GM19043 (cell line): ENCODE measurements around the gene HCAR2.
"Not testable (repeated sequence)": the region's sequence is repeated elsewhere in the genome, so short reads cannot be mapped to it uniquely, and the experiment has no call there.

ENCODE experiments used
- ATAC-seq: cut with Tn5 transposase; IDR thresholded peaks from one replicate; pipeline ENCODE4 v1.9.1; 2021; ENCODE audit warnings: low read depth; ENCODE audit not compliant: unreplicated experiment

Gene HCAR2

GRCh38 chr12:122721057-122721545 lies 17.9 kb upstream of the HCAR2 start:
- no peak for ATAC-seq

DNA sequence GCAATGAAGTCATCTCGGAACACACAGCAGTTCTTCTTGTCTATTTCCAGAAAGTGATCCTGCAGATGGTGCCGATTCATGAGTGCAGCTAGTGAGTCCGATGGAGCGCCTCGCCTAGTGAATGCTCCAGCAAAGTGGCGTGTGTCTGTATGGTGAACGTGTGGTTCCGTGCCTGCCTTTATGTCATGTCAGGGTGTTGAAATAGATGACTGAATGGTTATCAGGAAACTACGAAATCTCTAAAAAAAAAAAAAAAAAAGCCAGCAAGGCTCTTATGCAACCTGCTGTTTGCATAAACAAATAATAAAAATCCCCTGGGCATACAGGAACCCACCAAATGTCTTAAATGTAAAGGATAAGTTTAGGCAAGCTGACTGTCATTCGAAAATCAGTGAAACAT lies 13.5 kb upstream of the HCAR2 start, which contains the start of gene HCAR3:
HCAR3 (minus strand) TSS at position 154 of the 400 bp plus-strand sequence; CDS start at position 80, 74 bp downstream.
- not testable (repeated sequence) for ATAC-seq

GRCh38 chr12:122715211-122715610 lies 12.1 kb upstream of the HCAR2 start:
- not testable (repeated sequence) for ATAC-seq

DNA sequence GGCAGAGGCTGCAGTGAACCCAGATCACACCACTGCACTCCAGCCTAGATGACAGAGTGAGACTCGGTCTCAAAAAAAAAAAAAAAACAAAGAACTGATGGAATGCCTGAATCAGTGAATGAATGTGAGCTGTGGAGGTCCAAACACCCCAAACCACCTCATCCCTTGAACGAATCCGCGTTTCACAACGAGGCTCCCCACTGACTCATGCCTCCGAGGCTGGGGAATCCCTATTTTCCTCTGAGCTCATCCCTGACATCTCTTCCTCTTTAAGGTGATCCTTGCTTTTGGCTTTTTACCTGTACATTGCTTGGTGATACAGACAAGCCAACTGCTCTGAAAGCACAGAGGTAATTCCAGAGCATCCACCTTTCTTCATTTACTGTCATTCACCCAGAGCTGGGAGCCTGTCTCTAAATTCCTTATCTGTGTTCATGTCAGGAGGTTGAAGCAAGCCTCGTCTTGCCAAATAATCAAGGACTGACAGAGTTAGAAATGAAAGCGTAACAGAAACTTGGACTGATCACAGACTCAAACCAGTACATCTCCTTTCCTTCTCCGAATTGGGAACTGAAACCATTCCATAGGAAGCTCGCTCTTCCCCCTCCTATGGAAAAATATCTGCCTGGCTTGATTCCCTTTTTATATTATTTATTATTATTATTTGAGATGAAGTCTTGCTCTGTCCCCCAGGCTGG lies 10.5 kb upstream of the HCAR2 start:
- ATAC-seq, result not testable (repeated sequence)

GRCh38 chr12:122711266-122711665 lies 8.1 kb upstream of the HCAR2 start:
- ATAC-seq, result not testable (repeated sequence)

DNA sequence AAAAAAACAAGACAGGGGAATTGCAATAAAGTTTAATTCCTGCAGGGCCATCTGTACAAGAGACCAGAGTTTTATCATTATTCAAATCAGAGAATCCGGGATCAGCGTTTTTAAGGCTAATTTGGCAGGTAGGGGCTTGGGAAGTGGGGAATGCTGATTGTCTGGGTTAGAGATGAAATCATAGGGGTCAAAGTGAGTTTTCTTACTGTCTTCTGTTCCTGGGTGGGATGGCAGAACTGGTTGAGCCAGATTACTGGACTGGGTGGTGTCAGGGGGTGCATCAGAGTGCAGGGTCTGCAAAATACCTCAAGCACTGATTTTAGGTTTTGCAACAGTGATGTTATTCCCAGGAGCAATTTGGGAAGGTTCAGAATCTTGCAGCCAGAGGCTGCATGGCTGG lies 7.2 kb upstream of the HCAR2 start:
- ATAC-seq, result not testable (repeated sequence)

DNA sequence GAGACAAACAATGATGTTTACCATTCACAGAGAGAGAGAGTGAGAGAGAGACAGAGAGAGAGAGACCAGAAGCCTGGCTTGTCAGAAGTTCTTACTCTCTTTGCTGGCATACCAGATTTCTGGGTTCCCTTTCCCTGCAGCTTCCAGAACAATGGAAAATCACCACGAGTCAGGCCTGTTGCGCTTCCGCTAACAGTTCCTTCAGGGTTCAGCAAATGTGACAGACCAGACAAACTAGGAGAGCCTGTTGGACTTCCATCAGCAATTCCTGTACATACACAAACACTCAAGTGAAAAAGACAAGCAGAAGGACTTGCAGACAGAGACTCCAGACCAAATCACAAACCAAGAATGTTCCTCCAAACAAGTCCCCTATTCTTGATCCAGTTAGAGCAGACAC lies 6.1 kb upstream of the HCAR2 start:
- ATAC-seq, result not testable (repeated sequence)

DNA sequence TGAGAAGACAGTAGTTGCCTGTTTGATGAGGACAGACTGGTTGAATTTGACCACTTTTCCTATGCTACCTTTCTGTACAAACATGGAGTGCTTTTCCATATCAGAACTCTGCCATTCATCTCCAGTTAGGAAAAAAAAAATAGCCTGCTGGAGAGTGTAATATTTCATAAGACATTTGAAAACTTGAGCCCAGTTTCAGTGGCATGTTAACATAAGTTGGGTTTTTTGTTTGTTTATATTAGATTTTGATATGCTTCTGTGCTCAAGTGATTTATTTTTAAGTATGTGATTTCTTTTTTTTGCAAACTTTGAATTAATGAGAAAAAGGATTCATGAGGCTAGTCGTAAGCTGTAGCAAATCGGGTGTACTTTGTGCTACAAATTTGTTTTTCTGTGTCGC lies 684 bp upstream of the HCAR2 start:
- ATAC-seq, result not testable (repeated sequence)

DNA sequence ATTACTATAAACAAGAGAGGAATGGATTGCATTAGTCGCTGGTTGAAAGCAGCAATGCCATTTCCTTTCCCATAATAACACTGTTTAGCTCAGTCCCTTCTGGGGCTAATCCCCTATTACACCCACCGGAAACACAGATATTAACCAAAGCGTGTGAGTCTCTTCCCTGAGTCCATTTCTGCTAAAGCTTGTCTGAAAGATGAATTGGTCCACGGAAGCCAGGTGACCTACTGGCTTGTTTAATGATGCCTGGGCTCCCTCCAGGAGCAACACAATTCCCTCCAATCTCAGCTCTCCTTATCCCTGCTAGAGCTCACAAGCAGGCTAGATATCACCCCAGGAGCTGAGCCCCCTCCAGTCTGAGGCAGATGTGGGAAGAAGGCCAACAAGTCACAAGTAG lies 1.7 kb downstream of the HCAR2 start:
- not testable (repeated sequence) for ATAC-seq

- ATAC-seq, result not testable (repeated sequence)
These were observed 3.0 kb downstream of the HCAR2 start for GRCh38 chr12:122700038-122700710.

GRCh38 chr12:122696922-122697321 lies 6.2 kb downstream of the HCAR2 start:
- ATAC-seq, result not testable (repeated sequence)

DNA sequence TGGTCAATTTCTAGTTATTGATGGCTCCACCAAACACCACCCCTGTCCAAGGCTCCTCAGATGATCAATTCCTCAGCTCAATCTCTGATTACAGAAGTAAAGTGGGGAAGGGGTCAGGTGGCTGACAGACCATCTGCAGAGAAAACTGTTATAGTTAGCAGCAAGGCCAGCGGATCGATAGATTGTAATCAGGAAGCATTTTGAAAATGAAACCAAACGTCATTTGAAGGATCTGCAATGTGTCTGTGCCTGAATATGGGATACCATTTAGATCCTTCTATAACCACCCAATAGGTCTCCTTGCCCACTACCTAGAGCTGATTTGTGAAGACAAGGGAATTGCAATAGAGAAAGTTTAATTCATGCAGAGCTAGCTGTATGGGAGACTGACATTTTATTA lies 11.6 kb downstream of the HCAR2 start:
- no peak for ATAC-seq

DNA sequence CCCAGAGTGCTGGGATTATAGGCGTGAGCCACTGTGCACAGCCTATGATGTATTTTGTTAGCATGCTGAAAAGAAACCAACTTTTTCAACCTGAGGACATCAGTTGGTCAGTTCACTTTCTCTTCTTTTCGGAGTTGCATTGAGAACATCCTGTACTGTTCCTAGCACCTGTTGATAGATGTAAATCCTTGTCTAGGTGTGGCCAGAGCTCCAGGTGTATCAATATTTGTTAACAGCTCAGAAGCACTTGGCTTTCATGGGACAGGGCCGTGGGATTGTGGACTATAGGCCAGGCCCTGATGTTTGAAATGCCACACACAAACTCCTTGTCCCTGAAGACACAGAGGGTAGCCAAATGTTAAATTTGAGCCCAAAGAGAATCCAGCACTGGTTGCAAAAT lies 14.9 kb downstream of the HCAR2 start:
- ATAC-seq, result no peak

GRCh38 chr12:122687086-122687485 lies 16.1 kb downstream of the HCAR2 start:
- ATAC-seq, result no peak

- no peak for ATAC-seq
These were observed 16.6 kb downstream of the HCAR2 start for GRCh38 chr12:122686538-122686937.

DNA sequence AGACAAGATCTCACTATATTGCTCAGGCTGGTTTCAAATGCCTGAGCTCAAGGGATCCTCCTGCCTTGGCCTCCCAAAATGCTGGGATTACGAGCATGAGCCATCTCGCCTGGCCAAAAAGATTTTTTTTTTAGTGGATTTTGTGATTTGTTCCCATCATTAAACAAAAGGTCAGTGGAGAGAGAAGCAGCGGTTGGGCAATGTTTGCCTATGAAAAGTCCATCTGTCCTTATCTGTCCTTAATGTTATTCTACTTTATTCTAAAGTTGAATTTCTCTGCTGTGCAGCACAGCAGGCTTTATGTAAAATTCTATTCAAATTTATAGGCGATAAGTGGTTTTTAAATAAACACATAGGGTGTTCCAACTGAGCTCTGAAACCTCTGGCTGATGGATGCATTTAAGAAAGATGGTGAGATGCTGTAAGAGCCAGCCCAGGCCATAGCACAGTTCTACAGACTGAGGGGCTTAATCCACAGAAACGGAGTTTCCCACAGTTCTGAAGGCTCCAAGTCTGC lies 18.8 kb downstream of the HCAR2 start:
- no peak for ATAC-seq

DNA sequence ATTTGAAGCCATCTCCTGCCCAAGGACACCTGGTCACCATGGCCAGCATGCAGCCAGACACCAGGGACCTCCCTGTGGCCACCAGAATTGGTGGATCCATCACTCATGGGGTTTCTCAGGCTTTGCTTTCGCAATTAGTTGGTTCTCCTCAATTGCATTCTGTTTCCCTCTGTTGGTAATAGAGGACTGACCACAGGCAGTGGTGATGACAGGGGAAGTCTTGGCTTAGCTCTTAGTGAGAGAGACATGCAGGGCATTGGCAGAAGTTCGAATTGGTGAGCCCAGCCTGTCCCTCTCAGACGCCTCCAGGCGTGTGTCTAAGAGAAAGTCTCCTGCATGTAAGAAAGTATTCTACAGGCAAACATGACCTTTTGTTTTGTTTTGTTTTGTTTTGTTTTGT lies 21.3 kb downstream of the HCAR2 start:
- ATAC-seq, result no peak

GRCh38 chr12:122680989-122681388 lies 22.2 kb downstream of the HCAR2 start:
- ATAC-seq, result not testable (repeated sequence)

- not testable (repeated sequence) for ATAC-seq
These were observed 26.4 kb downstream of the HCAR2 start for GRCh38 chr12:122676781-122677180.

GRCh38 chr12:122676015-122676414 lies 27.1 kb downstream of the HCAR2 start:
- not testable (repeated sequence) for ATAC-seq

GRCh38 chr12:122672515-122672914 lies 30.6 kb downstream of the HCAR2 start:
- ATAC-seq, result no peak
